ENCODE data around the gene CELF4. TPM values are rescaled to one million over a fixed set of nuclear protein-coding genes. Genes with fewer than 3 reads are reported as not detected.

The CELF4 gene
- total RNA-seq, 3 donors from 2014 or later (not counting 1 experiment from before 2014, with no cell fraction given): not detected

DNA sequence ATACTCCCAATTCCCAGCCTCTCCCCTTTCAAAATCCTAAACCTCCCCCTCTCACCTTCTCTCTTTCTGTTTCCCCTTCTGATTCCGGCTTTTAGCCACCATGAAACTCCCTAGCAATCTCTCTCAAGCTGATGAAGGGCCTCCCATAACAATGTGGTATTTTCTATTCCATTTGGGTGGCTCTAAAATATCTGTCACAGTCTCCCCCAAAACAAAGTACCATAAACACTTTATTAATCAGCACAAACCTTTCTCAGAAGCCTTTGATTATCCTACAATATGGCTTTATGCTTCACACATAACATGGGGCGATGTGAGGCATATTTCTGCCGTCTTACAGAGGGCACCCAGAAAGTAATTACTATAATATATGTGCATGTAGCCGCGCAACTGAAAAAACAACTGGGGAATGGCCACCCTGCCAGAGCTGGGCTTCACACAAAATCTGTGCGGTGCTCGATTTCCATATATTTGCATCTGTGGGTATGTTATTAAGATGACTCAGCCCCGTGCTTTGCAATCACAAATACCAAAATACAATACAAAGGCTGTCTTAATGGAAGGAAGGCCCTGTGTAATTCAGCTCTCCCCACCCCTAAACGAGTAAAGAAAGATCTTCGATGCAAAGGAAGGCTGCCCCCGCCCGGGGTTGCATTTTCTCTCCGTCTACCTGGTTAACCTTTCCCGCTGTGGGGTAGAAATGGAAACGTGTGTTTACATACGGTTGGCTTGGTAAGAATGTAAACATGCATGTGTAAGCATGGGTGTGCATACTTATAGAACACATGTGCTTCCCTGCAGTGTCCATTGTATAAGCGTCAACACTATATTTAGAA, 81.4 kb downstream of the CELF4 start:
- Mint-ChIP-seq H3K36me3 (no peaks in the 10 kb centered on the region), H3K27me3 (ENCODE audit: low read depth in 2 of 2) (peaks cover 45 to 51% of the 10 kb centered on the region in 2 donors), H3K4me3 (no peak overlapping the region), H3K27ac (no peak overlapping the region), H3K9me3 (no peaks in the 10 kb centered on the region), H3K4me1 (peaks cover 0 to 9% of the 10 kb centered on the region in 2 donors)
- Histone ChIP-seq H3K27ac (ENCODE audit: low read length) (no peak overlapping the region), H3K27me3 (ENCODE audit: control insufficient read depth, insufficient read depth, low read length) (peaks cover 20% of the 10 kb centered on the region), H3K4me3 (ENCODE audit: low read length) (no peak overlapping the region), H3K36me3 (ENCODE audit: control insufficient read depth, insufficient read depth, low read length) (no peaks in the 10 kb centered on the region), H3K4me1 (ENCODE audit: control insufficient read depth, insufficient read depth, low read length) (no peaks in the 10 kb centered on the region), H3K9me3 (ENCODE audit: control insufficient read depth, insufficient read depth, low read length) (no peaks in the 10 kb centered on the region)
- WGBS (ENCODE audit: insufficient coverage): 17% methylated on average over 14 of the region's 17 CpGs
- intact Hi-C loops (cut with micrococcal nuclease): no loop called here
- ATAC-seq (no peak), DNase-seq (no peak)
- TF ChIP-seq, protein P1, sequence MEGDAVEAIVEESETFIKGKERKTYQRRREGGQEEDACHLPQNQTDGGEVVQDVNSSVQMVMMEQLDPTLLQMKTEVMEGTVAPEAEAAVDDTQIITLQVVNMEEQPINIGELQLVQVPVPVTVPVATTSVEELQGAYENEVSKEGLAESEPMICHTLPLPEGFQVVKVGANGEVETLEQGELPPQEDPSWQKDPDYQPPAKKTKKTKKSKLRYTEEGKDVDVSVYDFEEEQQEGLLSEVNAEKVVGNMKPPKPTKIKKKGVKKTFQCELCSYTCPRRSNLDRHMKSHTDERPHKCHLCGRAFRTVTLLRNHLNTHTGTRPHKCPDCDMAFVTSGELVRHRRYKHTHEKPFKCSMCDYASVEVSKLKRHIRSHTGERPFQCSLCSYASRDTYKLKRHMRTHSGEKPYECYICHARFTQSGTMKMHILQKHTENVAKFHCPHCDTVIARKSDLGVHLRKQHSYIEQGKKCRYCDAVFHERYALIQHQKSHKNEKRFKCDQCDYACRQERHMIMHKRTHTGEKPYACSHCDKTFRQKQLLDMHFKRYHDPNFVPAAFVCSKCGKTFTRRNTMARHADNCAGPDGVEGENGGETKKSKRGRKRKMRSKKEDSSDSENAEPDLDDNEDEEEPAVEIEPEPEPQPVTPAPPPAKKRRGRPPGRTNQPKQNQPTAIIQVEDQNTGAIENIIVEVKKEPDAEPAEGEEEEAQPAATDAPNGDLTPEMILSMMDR (IDR thresholded peaks at IDR 0.05): no peak

DNA sequence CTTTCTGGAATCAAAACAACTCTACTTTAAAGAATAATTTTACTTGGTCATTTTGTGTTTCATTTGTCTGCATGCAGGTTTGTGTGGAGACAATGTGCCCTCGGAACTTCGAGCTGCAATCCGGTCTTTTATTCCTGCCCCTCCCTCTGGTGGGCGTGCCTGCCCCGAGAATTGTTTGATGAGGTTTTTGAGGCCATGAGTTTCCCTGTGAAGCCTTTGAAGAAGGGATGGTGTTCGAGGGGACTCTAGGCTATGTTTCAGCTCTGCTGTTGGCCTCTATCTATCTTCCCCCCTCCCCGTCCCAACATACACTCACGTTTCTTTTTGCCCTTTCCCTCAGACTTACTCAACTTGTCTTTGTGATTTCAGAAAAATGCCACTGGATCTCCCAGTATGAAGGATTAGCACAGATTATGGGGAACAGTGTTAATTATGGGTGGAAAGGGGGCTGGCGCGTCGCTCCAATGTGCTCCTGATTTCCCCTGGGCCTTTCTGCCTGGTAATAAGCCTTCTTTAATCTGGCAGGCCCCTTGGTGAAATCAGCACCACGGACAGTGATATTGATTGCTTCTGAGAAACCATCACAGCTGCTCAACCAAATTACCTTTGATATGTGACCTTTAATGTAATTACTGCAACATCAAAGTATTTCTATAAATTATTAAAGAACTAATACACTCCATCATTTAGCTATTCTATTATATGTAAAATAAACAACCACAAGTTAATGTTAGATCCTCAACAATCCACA, 82.2 kb downstream of the CELF4 start:
- peaks cover 44 to 47% of the 10 kb centered on the region in 2 donors for H3K27me3 Mint-ChIP-seq (ENCODE audit: low read depth in 2 of 2)
- no peaks in the 10 kb centered on the region for H3K4me1 ChIP-seq (ENCODE audit: control insufficient read depth, insufficient read depth, low read length)
- DNase-seq: no peak
- H3K27ac ChIP-seq (ENCODE audit: low read length): no peak overlapping the region
- TF ChIP-seq, protein P1 (IDR thresholded peaks at IDR 0.05): no peak
- H3K27me3 ChIP-seq (ENCODE audit: control insufficient read depth, insufficient read depth, low read length): peaks cover 20% of the 10 kb centered on the region
- 43% methylated on average over 10 of the region's 12 CpGs for WGBS (ENCODE audit: insufficient coverage)
- no peaks in the 10 kb centered on the region for H3K36me3 Mint-ChIP-seq
- no peak overlapping the region for H3K27ac Mint-ChIP-seq
- no peaks in the 10 kb centered on the region for H3K36me3 ChIP-seq (ENCODE audit: control insufficient read depth, insufficient read depth, low read length)
- intact Hi-C loops (cut with micrococcal nuclease): no loop called here
- no peaks in the 10 kb centered on the region for H3K9me3 ChIP-seq (ENCODE audit: control insufficient read depth, insufficient read depth, low read length)
- no peak overlapping the region for H3K4me3 ChIP-seq (ENCODE audit: low read length)
- H3K9me3 Mint-ChIP-seq: no peaks in the 10 kb centered on the region
- H3K4me3 Mint-ChIP-seq: no peak overlapping the region
- no peak for ATAC-seq
- peaks cover 0 to 9% of the 10 kb centered on the region in 2 donors for H3K4me1 Mint-ChIP-seq

DNA sequence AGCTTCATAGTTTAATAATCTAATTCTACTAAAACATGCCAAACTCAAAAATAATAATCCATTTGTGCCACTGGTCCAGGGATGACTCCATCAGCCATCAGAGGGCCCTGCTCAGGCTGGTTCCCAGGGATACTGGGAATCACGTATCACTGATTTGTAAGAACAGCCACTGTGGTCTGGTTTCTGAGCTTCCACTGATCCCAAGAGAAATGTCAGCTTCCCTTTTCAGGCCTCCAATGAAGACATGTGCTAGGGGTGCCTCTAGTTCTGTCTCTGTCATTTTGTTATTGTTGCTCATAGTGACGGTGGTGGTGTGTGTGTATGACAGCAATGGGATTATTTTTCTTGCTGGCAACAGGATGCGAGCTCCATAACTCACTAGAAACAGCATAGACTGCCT, 83.2 kb downstream of the CELF4 start:
- Histone ChIP-seq H3K36me3 (ENCODE audit: control insufficient read depth, insufficient read depth, low read length) (no peaks in the 10 kb centered on the region), H3K9me3 (ENCODE audit: control insufficient read depth, insufficient read depth, low read length) (no peaks in the 10 kb centered on the region), H3K27me3 (ENCODE audit: control insufficient read depth, insufficient read depth, low read length) (peaks cover 20% of the 10 kb centered on the region), H3K27ac (ENCODE audit: low read length) (no peak overlapping the region), H3K4me3 (ENCODE audit: low read length) (no peak overlapping the region), H3K4me1 (ENCODE audit: control insufficient read depth, insufficient read depth, low read length) (no peaks in the 10 kb centered on the region)
- H3K4me3 Mint-ChIP-seq: no peak overlapping the region
- H3K36me3 Mint-ChIP-seq: no peaks in the 10 kb centered on the region
- ATAC-seq (no peak), DNase-seq (no peak)
- TF ChIP-seq, protein P1 (IDR thresholded peaks at IDR 0.05): no peak
- no peak overlapping the region for H3K27ac Mint-ChIP-seq
- no peaks in the 10 kb centered on the region for H3K9me3 Mint-ChIP-seq
- intact Hi-C loops (cut with micrococcal nuclease): no loop called here
- peaks cover 37 to 42% of the 10 kb centered on the region in 2 donors for H3K27me3 Mint-ChIP-seq (ENCODE audit: low read depth in 2 of 2)
- 55% methylated on average over 1 of the region's 3 CpGs for WGBS (ENCODE audit: insufficient coverage)
- H3K4me1 Mint-ChIP-seq: peaks cover 0 to 9% of the 10 kb centered on the region in 2 donors
